NCI-H1436 (cell line): Measurements from ENCODE around the gene PVALB.

Experiments used
- DNase-seq: peaks from one replicate; lab custom pipeline; 2025; lab: John Stamatoyannopoulos, UW

Gene PVALB

DNA sequence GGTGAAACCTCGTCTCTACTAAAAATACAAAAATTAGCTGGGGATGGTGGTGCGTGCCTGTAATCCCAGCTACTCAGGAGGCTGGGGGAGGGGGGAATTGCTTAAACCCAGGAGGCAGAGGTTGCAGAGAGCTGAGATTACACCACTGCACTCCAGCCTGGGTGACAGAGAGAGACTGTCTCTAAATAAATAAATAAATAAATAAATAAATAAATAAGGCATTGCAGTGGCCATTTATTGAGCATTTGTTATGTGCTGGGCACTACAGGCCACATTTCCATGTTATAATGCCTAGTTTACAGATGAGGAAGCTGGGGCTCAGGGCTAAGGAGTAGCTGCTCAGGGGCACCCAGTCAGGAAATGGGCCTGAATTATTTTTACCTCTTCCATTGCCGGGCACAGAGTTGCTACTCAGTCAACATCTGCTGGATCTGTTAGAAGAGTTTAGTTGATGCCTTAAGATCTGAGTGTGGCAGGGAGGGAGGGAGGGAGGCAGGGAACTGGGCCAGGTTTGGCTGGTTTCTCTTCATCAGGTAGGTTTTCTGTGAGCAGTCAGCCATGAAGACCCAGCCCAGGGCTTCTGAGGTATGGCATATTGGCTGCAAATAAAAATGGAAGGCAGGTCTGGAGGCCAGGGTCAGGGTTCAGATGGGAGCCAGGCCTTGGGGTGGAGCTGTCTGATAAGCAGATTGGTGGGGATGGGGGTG, 5.6 kb downstream of the PVALB start:
- no peak for DNase-seq

DNA sequence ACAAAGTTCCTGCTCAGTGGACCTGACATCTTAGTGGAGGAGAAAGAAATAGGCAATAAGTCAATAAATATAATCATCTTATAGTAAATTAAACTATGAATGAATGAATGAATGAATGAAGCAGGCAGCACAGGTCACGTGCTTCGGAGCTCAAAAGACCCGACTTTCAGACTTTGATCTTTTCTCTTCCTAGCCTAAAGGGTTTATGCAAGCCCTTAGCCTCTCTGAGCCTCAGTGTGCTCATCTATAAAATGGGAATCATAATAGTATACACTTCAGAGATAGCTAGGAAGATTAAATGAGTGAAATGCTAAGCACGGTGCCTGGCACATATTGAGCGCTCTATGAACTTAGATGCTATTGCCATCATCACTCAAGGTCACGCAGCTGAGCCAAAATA, 7.5 kb downstream of the PVALB start:
- no peak for DNase-seq

DNA sequence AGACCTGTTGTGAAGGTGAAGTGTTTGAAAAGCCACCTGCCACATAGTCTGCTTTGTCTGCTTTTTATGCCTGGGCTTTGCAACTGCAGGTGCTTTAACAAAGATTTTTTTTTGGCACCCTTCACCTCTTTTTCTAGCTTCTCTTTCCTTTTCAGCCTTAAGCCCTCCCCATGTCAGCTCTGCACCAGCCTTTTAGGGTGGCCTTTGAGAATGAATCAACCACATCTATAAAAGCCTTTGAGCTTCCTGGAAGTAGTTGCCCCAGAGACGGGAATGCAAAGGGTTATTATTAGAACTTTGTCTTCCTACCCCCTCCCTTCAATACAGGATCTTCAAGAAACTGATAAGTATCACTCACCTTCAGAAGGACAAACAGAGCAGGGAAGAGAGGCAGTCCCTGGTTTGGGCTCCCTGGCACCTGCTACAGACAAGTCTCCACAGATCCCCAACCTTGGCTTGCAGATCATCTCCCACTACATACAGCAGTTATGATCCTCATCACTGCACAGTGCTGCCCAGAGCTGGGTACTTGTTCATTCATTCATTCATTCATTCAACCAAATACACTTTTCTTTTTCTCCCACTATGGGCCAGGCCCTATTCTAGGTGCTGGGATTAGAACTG, 8.0 kb downstream of the PVALB start:
- DNase-seq: no peak

DNA sequence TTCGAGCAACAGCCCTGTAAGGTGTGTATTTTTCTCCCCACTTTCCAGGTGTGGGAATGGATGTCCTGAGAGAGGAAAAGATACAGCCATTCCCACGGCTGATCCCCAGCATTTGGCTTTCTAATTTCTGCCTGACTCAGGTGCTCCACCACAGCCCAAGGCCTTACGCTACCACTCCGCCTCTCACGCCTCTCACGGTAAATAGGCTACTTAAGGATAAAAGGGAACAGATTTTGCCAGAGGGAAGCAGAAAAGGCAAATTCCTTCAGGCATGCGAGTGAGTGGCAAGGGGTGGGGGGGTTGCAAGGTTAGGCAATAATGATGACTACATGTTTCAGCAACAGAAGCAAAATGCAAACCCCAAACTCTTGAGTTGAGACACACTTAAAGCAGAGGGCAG, 9.2 kb downstream of the PVALB start:
- no peak for DNase-seq

DNA sequence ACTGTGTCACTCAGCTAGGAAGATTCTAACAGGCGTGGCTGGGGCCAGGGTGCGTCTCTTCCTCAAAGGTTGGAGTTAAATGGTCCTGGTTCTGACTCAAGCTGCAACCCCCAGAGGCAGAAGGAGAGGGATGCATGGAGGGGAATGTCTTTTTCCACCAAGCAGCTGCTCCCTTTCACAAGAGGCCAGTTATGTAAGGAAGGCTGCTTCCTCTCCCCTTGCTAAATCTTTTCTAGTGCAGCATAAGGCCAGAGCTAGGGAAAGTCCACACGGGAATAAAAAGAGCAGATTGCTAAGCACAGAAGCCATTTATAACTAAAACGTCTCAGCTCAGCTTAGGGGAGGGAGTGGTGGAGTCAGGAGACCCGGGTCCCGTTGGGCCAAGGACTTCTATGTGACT, 10.0 kb downstream of the PVALB start:
- no peak for DNase-seq

DNA sequence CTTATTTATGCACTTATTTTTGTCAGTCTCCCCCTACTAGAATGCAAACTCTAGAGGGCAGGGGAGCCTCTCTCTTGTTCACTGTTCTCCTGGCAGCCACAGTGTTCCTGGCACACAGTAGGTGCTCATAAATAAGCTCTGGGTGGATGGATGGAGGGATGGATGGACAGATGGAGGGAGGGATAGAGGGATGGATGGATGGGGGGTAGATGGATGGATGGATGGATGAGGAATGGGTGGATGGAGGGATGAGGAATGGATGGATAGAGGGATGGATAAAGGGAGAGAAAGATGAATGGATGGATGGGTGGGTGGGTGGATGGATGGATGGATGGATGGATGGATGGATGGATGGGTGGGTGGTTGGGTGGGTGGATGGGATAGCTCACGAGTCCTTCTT, 13.5 kb downstream of the PVALB start:
- DNase-seq: no peak

DNA sequence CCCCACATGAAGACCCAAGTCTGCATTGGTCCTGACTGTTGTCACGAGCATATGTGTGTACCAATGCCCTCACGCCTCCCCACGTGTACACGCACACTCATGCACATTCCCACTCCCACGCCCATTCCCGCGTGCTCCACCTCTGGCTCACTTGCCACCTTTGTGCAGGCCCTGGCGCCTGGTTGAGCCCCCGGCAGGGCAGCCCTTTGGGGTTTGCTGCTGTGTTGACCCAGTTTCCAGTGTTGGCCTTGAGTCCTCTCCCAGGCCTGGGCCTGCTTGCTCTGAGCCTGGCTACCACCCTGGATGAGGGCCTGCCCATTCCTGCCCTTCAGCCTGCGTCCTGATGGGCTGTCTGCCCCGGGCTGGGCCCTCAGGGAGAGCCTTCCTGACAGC, 18.2 kb downstream of the PVALB start:
- DNase-seq: no peak

DNA sequence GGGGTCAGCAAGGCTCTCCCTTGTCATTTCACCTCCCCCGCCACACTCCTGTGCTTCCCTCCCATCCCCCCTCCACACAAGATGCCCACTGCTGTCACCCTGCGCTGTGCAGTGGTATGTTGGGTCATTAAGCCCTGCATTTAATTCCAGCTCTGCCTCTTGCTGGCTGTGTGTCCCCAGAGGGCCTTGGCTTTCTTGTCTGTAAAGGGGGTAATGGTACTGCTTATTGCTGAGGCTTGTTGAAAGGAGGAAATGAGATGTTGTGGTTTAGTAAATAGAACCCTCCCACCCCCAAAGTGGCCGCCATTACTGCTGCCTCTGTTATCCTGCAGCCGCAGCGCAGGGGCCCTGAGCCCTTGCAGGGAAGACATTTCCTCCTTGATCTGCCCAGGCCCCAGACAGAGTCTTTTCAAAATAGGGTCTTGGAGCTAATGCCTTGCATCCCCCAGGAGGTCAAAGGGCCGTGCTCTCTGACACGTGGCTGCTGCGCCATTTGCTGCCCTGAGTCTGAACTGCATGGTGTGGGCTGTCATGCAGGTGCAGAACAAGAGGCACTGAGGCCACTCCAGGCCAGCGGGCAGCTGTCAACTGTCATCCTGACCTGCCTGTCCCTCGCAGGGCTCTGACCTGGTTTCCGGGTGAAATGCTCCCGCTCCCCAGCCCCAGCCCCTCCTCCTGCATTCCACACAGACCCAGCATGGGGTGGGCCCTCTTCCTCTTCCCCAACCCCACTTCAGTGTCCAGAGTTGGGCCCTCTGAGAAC, 18.7 kb downstream of the PVALB start:
- DNase-seq: peak; percentile 34

DNA sequence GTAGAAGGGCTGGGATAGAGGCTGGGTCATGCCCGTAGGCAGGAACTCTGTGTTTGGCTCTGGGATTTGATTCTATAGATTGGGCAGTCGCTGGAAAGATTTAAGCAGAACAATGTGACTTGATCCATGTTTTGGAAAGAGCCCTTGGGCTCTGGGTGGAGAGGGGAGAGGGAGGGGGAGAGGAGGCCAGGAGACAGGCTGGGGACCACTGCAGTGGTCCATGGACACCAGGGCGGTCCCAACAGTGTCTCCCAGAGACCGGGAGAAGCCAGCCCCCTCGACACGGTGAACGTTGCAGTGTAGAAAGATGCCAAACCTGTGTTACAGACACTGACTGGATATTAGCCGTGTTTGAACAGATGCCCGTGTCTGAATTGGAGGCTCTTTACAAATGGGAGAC, 19.5 kb downstream of the PVALB start:
- DNase-seq: no peak

DNA sequence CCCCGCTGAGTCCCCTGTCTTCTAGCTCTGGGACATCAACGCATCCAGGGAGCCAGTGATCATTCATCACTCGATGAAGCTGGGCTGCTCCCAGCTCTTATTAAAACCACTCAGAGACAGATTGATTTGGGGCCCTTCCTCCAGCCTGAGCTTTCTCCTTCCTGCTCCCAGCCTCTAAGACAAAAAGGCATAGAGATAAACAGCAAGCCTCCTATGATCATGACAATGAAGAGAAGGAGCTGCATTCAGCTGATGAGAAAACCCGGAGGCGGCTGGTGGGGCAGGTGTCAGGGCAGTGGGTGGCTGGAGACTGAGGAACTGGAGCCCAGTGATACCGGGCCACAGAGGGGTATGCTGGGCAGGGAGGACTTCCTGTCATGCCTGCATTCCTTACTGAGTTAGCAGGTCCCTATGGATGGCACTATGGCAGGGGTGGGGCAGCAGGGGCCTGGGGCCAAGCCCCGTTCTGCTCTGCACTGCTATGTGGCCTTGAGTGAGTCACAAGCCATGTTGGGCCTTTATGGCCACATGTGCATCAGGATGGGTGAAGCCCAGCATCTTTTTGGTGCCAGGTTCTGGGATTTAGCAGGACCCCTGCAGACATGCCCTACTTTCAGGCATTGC, 20.2 kb downstream of the PVALB start:
- DNase-seq: no peak

DNA sequence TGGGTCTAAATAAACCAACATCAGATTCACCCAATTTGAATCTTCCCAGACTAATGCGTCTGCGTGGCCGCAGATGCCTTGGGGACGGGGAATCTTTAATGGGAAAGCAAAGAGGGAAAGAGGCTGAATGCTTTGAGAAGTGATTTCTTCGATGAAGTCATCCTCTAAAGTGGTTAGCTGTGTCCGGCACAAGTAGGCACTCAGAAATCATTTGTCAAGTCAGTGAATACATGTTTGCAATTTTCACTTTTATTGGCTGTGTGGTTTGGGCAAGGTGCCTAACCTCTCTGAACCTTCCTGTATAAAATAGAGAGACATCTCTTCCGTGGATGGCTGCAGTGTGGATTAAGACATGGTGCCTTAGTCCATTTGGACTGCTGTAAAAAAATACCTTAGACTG, 21.2 kb downstream of the PVALB start:
- DNase-seq: no peak

DNA sequence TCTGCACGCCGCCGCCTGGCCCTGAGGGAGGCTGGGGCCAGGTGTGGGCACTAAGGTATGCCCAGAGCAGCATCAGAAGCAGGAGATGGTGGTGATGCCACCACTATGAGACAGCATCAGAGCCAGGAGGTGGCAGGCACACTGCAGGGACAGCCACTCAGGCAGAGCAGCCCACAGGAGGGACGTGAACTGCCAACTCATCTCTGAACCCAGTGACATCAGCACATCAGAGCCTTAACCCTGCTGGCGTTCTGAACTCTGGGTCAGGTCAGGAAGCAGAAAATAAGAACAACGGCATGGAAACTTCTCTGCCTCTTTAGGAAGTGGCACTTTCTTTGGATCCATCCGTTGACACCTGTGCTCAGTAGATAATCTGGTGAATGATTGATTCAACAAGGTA, 26.2 kb downstream of the PVALB start:
- DNase-seq: no peak

DNA sequence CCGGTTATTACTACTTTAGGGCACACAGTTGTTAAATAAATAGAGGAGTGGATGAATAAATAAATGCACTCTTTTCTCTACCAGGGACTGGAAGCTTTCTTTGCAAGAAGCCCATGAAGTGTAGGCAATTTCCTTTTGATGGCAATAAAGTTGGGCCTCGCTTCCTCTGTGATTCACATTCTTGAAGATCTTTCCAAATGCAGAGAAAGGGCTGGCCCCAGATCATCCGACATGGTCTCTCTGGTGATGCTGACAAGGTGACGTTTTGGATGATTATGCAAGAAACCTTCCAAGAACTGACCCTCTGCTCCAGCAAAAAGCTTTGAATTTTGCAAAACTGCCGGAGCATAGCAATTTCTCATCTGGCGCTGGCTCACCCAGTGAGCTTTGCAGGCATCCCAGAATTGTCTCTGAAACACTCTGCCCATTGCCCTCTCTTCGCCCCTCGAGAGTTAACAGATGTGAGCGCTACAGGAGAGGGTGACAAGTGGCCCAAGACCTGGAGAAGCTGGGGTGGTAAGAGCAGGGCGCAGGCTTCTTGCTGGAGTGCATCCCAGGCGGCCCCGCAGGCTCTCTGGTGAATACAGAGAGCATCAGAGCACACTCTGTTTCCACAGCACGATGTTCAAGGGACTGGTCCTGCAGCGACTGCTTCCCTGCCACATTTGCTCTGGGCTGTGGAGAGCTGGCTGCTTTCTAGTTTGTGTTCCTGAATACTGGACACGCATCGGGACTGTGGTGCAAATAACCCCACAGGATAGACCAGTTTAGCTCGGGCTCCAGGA, 29.4 kb downstream of the PVALB start:
- DNase-seq: no peak

DNA sequence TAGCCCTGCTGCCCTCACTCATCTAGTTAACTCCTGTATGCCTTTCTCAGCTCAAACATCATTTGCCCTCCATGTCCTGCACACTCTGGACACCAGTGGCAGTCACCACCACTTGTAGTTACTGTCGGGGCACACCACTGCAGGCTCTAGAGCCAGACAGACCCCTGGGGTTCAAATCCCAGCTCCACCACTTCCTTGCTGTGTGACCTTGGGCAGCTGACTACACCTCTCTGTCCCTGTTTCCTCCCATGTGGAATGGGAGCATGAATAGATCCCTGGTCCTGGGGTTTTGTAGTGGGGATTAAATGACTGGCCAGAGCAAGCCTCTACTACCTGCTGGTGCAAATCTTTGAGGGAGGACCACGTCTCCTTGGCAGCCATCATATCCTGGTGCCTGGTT, 33.1 kb downstream of the PVALB start:
- no peak for DNase-seq

DNA sequence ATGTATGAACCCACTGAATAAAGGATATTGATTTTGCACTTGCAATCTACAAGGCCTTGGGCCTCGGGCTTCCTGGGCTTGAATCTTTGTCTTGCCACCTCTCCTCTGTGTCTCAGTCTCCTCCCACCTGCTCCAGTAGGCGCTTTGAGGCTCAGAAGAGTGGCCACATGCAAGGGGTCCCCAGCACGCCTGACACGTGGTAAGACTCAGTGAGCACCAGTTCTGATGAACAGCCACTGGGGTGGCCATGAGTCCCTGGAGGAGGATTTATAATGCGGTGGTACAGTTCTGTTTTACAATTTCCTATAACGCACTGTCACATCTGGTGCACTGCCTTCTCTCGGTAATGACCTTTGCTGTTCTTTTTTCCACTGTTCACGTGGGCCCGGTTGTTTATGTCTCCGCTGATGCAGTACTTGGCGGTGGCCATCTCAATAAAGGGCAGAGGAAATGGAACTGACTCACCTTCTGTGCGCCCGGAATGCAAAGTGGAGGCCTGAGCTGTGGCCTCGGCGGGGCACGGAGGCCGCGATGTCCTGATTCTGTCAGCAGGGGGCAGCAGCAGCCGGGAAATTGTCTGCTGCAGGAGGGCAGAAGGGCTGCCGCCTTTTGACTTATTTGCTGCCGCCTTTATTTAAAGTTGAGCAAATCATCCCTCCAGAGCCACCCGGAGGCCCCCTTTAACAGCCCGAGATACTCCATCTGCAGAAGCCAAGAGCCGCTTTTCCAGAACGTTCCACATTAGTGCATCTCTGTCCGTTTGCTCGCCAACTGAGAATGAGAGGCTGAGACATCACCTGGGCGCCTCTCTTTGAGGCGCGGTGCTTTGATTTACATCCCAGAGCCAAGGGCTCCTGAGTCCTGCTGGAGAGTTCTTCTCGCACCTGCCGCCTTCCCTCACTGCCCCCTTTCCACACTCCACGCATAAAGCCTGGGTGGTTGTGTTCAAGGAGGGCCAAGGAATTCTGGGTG, 34.9 kb downstream of the PVALB start:
- DNase-seq: peak; percentile 57

DNA sequence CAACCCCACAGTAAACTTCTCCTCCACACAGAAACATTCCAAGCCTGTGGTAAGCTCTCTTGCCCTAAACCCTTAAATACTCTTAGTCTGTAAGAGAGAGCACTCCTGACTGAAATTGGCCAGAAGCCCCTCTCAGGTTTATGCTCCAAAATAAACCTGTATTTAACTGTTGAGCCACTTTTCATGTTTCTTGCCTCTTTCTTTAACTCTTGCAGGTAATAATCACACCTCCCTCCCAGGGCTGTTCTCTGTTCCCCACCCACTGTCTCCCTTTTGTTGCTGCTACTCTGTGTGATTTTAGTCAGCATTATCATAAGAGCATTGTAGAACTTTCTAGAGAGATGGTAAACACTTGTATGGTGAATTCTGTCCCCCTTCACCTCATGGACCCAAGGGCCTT, 38.8 kb downstream of the PVALB start:
- no peak for DNase-seq

DNA sequence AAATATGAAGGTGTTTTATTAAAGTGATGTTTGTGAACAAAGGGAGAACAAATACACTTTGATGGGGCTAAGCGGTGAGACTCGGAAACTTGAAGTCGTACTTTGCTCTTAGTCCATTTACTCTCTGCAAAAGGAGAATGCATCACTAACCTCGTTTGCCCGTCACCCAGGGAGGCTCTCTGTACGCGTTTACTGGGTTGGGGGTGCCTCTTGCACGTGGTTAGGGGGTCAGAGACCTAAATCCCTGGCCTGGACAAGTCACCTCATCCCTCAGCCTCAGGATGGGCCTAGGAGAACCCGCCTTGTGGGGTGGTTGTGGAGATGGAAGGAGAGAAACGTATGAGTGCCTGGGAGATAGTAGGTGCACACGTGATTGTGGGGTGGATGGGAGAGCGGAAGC, 40.1 kb downstream of the PVALB start:
- DNase-seq: no peak

DNA sequence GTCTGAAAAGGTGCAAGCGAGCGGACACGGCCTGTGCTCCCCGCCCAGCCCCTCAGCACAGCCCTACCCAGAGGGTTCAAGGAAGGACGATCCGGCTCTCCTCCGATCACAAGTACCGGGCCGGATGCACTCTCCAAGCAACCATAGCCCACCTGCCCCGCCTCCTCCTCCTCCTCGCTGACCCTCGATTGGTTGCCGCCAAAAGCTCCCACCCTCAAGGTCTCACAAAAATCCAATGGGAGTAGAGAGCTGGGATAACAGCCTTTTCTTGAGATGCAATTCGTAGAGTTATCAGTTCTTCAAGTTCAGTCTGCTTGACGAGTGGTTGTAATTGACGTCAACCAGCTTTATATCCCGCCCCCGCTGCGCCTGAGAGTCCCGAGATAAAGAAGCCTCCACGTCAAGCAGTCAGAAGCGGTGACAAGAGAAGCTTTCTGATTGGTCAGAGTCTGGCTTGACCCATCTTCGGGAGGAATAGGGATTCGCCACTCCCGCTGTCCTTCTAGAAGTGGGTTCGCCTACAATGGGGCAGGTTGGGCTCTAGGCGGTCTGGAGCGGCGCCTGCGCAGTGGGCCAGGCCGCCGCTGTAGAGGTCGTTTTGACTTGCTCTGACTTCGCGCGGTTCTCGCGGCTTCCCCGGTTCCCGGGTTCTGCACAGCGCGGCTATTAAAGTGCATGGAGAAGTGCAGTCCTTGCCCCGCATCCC, 40.7 kb downstream of the PVALB start, which contains the start of gene IFT27:
IFT27 (minus strand) TSS at position 156 of the 706 bp plus-strand sequence. CDS start 412 bp downstream, outside the sequence.
- DNase-seq: peak; percentile 100

DNA sequence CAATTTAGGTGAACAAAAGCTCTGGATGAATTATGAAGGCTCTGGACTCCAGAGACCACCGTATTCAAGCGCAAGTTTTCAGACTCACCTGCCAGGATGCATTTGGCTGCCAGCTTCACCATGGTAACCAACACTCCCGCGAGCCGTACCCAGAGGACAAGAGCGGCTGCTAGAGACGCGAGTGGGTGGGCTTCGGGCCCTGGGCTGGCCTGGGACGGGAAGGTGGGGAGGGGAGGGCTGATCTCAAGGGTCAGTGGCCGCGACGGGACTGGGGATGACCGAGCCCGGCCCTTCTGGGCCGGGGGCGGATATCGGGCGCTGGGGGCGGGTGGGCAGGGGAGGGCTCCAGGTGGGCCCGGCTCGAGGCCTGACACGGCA, 41.3 kb downstream of the PVALB start:
- peak; percentile 32 for DNase-seq

DNA sequence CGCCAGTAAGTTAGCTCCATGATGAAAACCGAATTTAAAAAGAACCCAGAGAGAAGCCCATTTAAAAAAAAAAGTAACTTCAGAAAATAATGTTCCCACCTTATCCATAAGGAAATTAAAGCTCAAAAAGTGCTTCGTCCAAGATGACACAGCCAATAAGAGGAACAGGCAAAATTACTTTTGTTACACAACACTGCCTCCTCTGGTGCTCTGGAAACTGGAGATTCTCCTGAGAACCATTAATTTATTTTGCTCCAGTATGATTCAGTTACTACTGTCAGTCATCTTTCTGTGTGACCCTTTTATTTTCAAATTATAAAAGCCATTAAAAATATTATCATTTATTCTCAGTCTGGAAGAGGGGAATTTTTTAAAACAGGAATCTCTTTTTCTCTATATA, 42.9 kb downstream of the PVALB start:
- DNase-seq: peak; percentile 15
